A673 (cell line): Measurements from ENCODE around the gene BRME1. TPM values are rescaled to one million over a fixed set of nuclear protein-coding genes. Genes with fewer than 3 reads are reported as not detected.

Experiments
- BruUV-seq: library from RNA; stranded (reverse); fragments of 400-500 nt; replicated peaks from 2 replicates; lab custom pipeline; 2021; lab: Mats Ljungman, UMichigan
- CTCF ChIA-PET: fragments of 300-600 bp; sonication (Branson Sonifier 250); formaldehyde crosslinking; loops from one replicate; lab custom pipeline; 2022; ENCODE audit warnings: antibody characterized with exemption; lab: Charles Lee
- POLR2A ChIA-PET: fragments of 300-600 bp; sonication (Branson Sonifier 250); formaldehyde crosslinking; loops from one replicate; lab custom pipeline; 2022; ENCODE audit warnings: antibody characterized with exemption; ENCODE audit not compliant: low non-redundant PET; lab: Charles Lee
- DNase-seq: peaks from one replicate; pipeline ENCODE4 v3.0.0-alpha.2; 2015; ENCODE audit warnings: low spot score
- H3K27ac ChIP-seq: fragments of 200-600 bp; sonication (generic); 2 replicates; pipeline ENCODE4 v1.5.1; 2016; ENCODE audit warnings: mixed run types, low read depth, mild to moderate bottlenecking, mixed read lengths, antibody characterized with exemption, low read length; ENCODE audit not compliant: poor library complexity, severe bottlenecking
- H3K27me3 ChIP-seq: fragments of 200-600 bp; sonication (generic); replicated peaks from 2 replicates; pipeline ENCODE4 v1.6.1; 2017; ENCODE audit warnings: mixed run types, low read depth, mild to moderate bottlenecking, mixed read lengths, antibody characterized with exemption, low read length; ENCODE audit not compliant: insufficient read depth, poor library complexity
- H3K36me3 ChIP-seq: fragments of 200-600 bp; sonication (generic); 2 replicates; pipeline ENCODE4 v1.6.1; 2016; ENCODE audit warnings: mixed run types, mild to moderate bottlenecking, mixed read lengths, antibody characterized with exemption, low read length; ENCODE audit not compliant: insufficient read depth, poor library complexity, severe bottlenecking
- H3K4me1 ChIP-seq: fragments of 200-600 bp; sonication (generic); 2 replicates; pipeline ENCODE4 v1.6.1; 2017; ENCODE audit warnings: mixed run types, mild to moderate bottlenecking, mixed read lengths, antibody characterized with exemption, low read length; ENCODE audit not compliant: insufficient read depth, poor library complexity, severe bottlenecking
- H3K4me3 ChIP-seq: fragments of 200-600 bp; sonication (generic); 2 replicates; pipeline ENCODE4 v1.5.1; 2016; ENCODE audit warnings: low read depth, mixed run types, mild to moderate bottlenecking, mixed read lengths, low read length; ENCODE audit not compliant: poor library complexity, severe bottlenecking
- H3K9me3 ChIP-seq: fragments of 200-600 bp; sonication (generic); 2 replicates; pipeline ENCODE4 v1.6.1; 2016; ENCODE audit warnings: mixed run types, low read depth, mild to moderate bottlenecking, mixed read lengths, antibody characterized with exemption, low read length; ENCODE audit not compliant: poor library complexity, severe bottlenecking
- CTCF ChIP-seq: fragments of 300-800, 200-600 bp; sonication (generic); conservative IDR thresholded peaks from 2 replicates; pipeline ENCODE4 v1.5.1; 2017; ENCODE audit warnings: low read depth, mild to moderate bottlenecking, antibody characterized with exemption, low read length, moderate library complexity, mixed read lengths
- EZH2 ChIP-seq: fragments of 200-600 bp; sonication (generic); IDR thresholded peaks from 2 replicates; pipeline ENCODE4 v1.6.1; 2017; ENCODE audit warnings: borderline replicate concordance, low read depth, mild to moderate bottlenecking, mixed read lengths, antibody characterized with exemption, low read length; ENCODE audit not compliant: poor library complexity, severe bottlenecking
- intact Hi-C: fragments of 100-400 bp; cut with micrococcal nuclease; formaldehyde crosslinking; loops from one replicate; pipeline ENCODE4 v1.10.0; 2022; ENCODE audit not compliant: unreplicated experiment
- total RNA-seq: library from RNA; stranded (reverse); gene quantifications from 2 replicates; pipeline ENCODE4 v1.2.3, GENCODE V29; 2021

Gene BRME1
- total RNA-seq, 1 experiment from 2014 or later: 4.0 TPM

DNA sequence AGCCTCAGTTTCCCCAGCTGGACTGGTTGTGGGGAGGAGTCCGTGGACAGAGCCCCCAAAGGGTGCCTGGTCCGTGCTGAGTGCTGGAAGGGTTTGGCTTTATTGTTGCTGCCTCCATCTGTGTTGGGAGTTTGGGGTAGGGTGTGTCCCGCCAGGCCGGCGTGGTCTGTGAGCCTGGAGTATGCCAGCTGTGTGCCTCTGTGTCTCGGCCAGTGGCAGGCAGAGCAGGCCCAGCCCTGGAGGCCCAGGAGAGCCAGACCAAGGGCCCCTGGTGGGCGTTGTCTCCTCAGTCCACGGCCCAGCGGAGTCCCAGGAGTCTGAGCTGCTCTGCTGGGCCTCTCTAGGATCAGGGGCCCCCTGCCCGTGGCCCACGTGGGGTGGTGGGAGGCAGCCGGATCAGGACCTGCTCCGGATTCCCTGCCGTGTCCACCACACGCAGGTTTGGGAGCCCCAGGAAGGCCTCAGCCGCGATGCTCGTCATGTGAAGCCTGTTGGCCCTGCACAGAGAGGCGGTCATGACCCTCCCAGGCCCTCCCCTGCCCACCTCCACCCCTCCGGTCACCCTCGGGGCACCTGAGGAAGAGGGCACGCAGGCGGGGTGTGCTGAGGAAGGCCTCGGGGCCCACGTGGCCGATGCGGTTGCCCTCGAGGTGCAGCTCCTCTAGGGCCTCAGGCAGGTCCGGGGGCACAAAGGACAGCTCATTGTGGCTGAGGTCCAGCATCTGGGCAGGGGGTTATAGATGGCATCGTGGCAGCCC is 25.7 kb upstream of the BRME1 start:
- no peak for DNase-seq
- CTCF ChIA-PET: no interaction called here

GRCh38 chr19:13930402-13930801 is 24.5 kb upstream of the BRME1 start:
- no peak overlapping the region for H3K27ac ChIP-seq
- no peaks in the 10 kb centered on the region for H3K4me1 ChIP-seq
- POLR2A ChIA-PET: interaction anchor here (0.6 kb wide), 1 partner anchor 440 kb away, joined by 12 read pairs; no protein-coding TSS in a partner anchor
- no TSS peak for BruUV-seq
- no peak for TF ChIP-seq EZH2
- TF ChIP-seq CTCF: no peak
- DNase-seq: no peak
- H3K9me3 ChIP-seq: no peaks in the 10 kb centered on the region
- CTCF ChIA-PET: no interaction called here
- H3K36me3 ChIP-seq: peaks cover 8% of the 10 kb centered on the region
- intact Hi-C loops: no loop called here
- no peaks in the 10 kb centered on the region for H3K27me3 ChIP-seq
- no peak overlapping the region for H3K4me3 ChIP-seq

More for the DNA sequence above, 25.7 kb upstream of the BRME1 start:
- H3K27ac ChIP-seq: no peak overlapping the region
- BruUV-seq: no TSS peak
- peaks cover 8% of the 10 kb centered on the region for H3K36me3 ChIP-seq
- intact Hi-C loops: no loop called here
- POLR2A ChIA-PET: no interaction called here
- H3K27me3 ChIP-seq: no peaks in the 10 kb centered on the region
- TF ChIP-seq EZH2 (no peak), CTCF (no peak)
- no peak overlapping the region for H3K4me3 ChIP-seq
- no peaks in the 10 kb centered on the region for H3K9me3 ChIP-seq
- H3K4me1 ChIP-seq: no peaks in the 10 kb centered on the region

GRCh38 chr19:13929956-13930355 is 24.0 kb upstream of the BRME1 start:
- no peak for DNase-seq
- intact Hi-C loops: no loop called here
- no peaks in the 10 kb centered on the region for H3K27me3 ChIP-seq
- peaks cover 8% of the 10 kb centered on the region for H3K36me3 ChIP-seq
- TF ChIP-seq CTCF: no peak
- no peak for TF ChIP-seq EZH2
- BruUV-seq: no TSS peak
- no peak overlapping the region for H3K4me3 ChIP-seq
- no peaks in the 10 kb centered on the region for H3K4me1 ChIP-seq
- H3K27ac ChIP-seq: no peak overlapping the region
- ChIA-PET CTCF (no interaction called here), POLR2A (interaction anchor here (0.6 kb wide), 1 partner anchor 440 kb away, joined by 12 read pairs; no protein-coding TSS in a partner anchor)
- H3K9me3 ChIP-seq: no peaks in the 10 kb centered on the region
